CD4-positive, CD25-positive, alpha-beta regulatory T cell (primary cell): ENCODE results near the gene MACROD2. TPM values are rescaled to one million over a fixed set of nuclear protein-coding genes. Genes with fewer than 3 reads are reported as not detected.

Source experiments
- ATAC-seq, 2 donors: fragments of 150-1000 bp; cut with Tn5 transposase; one replicate each; pipeline ENCODE4 v1.10.0; 2021; ENCODE audit warnings: low read depth in 2 of 2, moderate number of reproducible peaks in 2 of 2, moderate library complexity in 1 of 2
- DNase-seq, 3 donors: peaks; one replicate each; pipeline versions ENCODE4 v3.0.0 to v3.0.0-alpha.2; 2012 to 2022; ENCODE audit warnings: mixed read lengths in 1 of 3
- H3K27ac ChIP-seq: one replicate; pipeline ENCODE4 v1.7.0; 2013; ENCODE audit warnings: mild to moderate bottlenecking, low read length; ENCODE audit not compliant: insufficient read depth, poor library complexity, severe bottlenecking
- H3K27me3 ChIP-seq: one replicate; pipeline ENCODE4 v1.7.0; 2013; ENCODE audit warnings: low read length; ENCODE audit not compliant: control insufficient read depth, insufficient read depth
- H3K36me3 ChIP-seq: one replicate; pipeline ENCODE4 v1.7.0; 2013; ENCODE audit warnings: mild to moderate bottlenecking, low read length, moderate library complexity; ENCODE audit not compliant: control insufficient read depth, insufficient read depth
- H3K4me1 ChIP-seq: 2 replicates; pipeline ENCODE4 v1.7.0; 2013; ENCODE audit warnings: mild to moderate bottlenecking, low read length; ENCODE audit not compliant: insufficient read depth, control insufficient read depth, poor library complexity, severe bottlenecking
- H3K4me3 ChIP-seq: one replicate; pipeline ENCODE4 v1.7.0; 2013; ENCODE audit warnings: low read depth, mild to moderate bottlenecking, low read length, moderate library complexity
- H3K9me3 ChIP-seq, 2 experiments: 1 replicate in 1 of 2; 2 replicates in 1 of 2; pipeline ENCODE4 v1.7.0; 2013; ENCODE audit warnings: low read length in 2 of 2, mild to moderate bottlenecking in 1 of 2, moderate library complexity in 1 of 2; ENCODE audit not compliant: control insufficient read depth in 2 of 2
- H3K27ac Mint-ChIP-seq, 3 donors: one replicate each; pipeline ENCODE4 v1.8.0; 2020 to 2022; ENCODE audit warnings: mild to moderate bottlenecking in 3 of 3, mixed read lengths in 3 of 3, moderate library complexity in 2 of 3
- H3K27me3 Mint-ChIP-seq: one replicate; pipeline ENCODE4 v1.8.0; 2022; ENCODE audit warnings: mild to moderate bottlenecking, mixed read lengths
- H3K36me3 Mint-ChIP-seq: one replicate; pipeline ENCODE4 v1.8.0; 2020; ENCODE audit warnings: mixed read lengths
- H3K4me1 Mint-ChIP-seq, 4 donors: one replicate each; pipeline ENCODE4 v1.8.0; 2020 to 2022; ENCODE audit warnings: mixed read lengths in 4 of 4, mild to moderate bottlenecking in 1 of 4
- H3K4me3 Mint-ChIP-seq, 4 donors: one replicate each; pipeline ENCODE4 v1.8.0; 2020 to 2022; ENCODE audit warnings: mild to moderate bottlenecking in 4 of 4, mixed read lengths in 4 of 4, moderate library complexity in 3 of 4
- H3K9me3 Mint-ChIP-seq, 7 donors: one replicate each; pipeline ENCODE4 v1.8.0; 2020 to 2022; ENCODE audit warnings: mixed read lengths in 7 of 7, mild to moderate bottlenecking in 3 of 7, moderate library complexity in 2 of 7
- polyA plus RNA-seq, 4 donors: library from polyadenylated mRNA; unstranded; fragments of 300-500 nt; fragmentation: Illumina TruSeq; gene quantifications; one replicate each; pipeline ENCODE4 v1.2.3, GENCODE V29; 2021
- total RNA-seq: library from RNA; stranded (reverse); gene quantifications from one replicate; pipeline ENCODE4 v1.2.3, GENCODE V29; 2022

MACROD2 gene
- total and polyA plus RNA-seq, 5 donors from 2014 or later: 1.4 TPM; not detected in 4

GRCh38 chr20:15837563-15837962, 1842.2 kb downstream of the MACROD2 start:
- H3K4me3 Mint-ChIP-seq: no peak overlapping the region
- Histone ChIP-seq H3K4me3 (no peak overlapping the region), H3K27me3 (no peaks in the 10 kb centered on the region), H3K4me1 (no peaks in the 10 kb centered on the region), H3K27ac (no peak overlapping the region), H3K36me3 (no peaks in the 10 kb centered on the region), H3K9me3 (no peaks in the 10 kb centered on the region)
- no peak overlapping the region for H3K27ac Mint-ChIP-seq
- no peaks in the 10 kb centered on the region for H3K4me1 Mint-ChIP-seq
- no peaks in the 10 kb centered on the region for H3K27me3 Mint-ChIP-seq
- H3K9me3 Mint-ChIP-seq: peaks cover 0 to 22% (median 6%) of the 10 kb centered on the region in 7 donors
- DNase-seq (no peak), ATAC-seq (no peak)
- no peaks in the 10 kb centered on the region for H3K36me3 Mint-ChIP-seq

GRCh38 chr20:15838466-15838865, 1843.2 kb downstream of the MACROD2 start:
- Mint-ChIP-seq H3K4me1 (no peaks in the 10 kb centered on the region), H3K27me3 (no peaks in the 10 kb centered on the region), H3K27ac (no peak overlapping the region), H3K36me3 (no peaks in the 10 kb centered on the region), H3K9me3 (peaks cover 0 to 23% (median 7%) of the 10 kb centered on the region in 7 donors), H3K4me3 (no peak overlapping the region)
- Histone ChIP-seq H3K9me3 (no peaks in the 10 kb centered on the region), H3K27ac (no peak overlapping the region), H3K27me3 (no peaks in the 10 kb centered on the region), H3K4me3 (no peak overlapping the region), H3K4me1 (no peaks in the 10 kb centered on the region), H3K36me3 (no peaks in the 10 kb centered on the region)
- ATAC-seq (no peak), DNase-seq (no peak)

- H3K9me3 Mint-ChIP-seq: peaks cover 0 to 28% (median 6%) of the 10 kb centered on the region in 7 donors
- Histone ChIP-seq H3K4me3 (no peak overlapping the region), H3K4me1 (no peaks in the 10 kb centered on the region), H3K36me3 (no peaks in the 10 kb centered on the region), H3K27me3 (no peaks in the 10 kb centered on the region), H3K27ac (no peak overlapping the region), H3K9me3 (no peaks in the 10 kb centered on the region)
- ATAC-seq: no peak
- no peaks in the 10 kb centered on the region for H3K4me1 Mint-ChIP-seq
- H3K27me3 Mint-ChIP-seq: no peaks in the 10 kb centered on the region
- H3K4me3 Mint-ChIP-seq: no peak overlapping the region
- H3K27ac Mint-ChIP-seq: no peak overlapping the region
- H3K36me3 Mint-ChIP-seq: no peaks in the 10 kb centered on the region
- DNase-seq: no peak
These were observed 1845.5 kb downstream of the MACROD2 start for GRCh38 chr20:15840636-15841301.

- H3K9me3 ChIP-seq: no peaks in the 10 kb centered on the region
- H3K4me1 ChIP-seq: no peaks in the 10 kb centered on the region
- no peaks in the 10 kb centered on the region for H3K27me3 Mint-ChIP-seq
- no peaks in the 10 kb centered on the region for H3K27me3 ChIP-seq
- no peak overlapping the region for H3K27ac ChIP-seq
- H3K4me1 Mint-ChIP-seq: no peaks in the 10 kb centered on the region
- no peak overlapping the region for H3K27ac Mint-ChIP-seq
- no peak overlapping the region for H3K4me3 ChIP-seq
- ATAC-seq: no peak
- H3K36me3 ChIP-seq: no peaks in the 10 kb centered on the region
- DNase-seq: no peak
- H3K9me3 Mint-ChIP-seq: peaks cover 0 to 24% (median 7%) of the 10 kb centered on the region in 7 donors
- H3K36me3 Mint-ChIP-seq: no peaks in the 10 kb centered on the region
- H3K4me3 Mint-ChIP-seq: no peak overlapping the region
These were observed 1847.6 kb downstream of the MACROD2 start for GRCh38 chr20:15842872-15843271.

- no peak overlapping the region for H3K4me3 ChIP-seq
- no peaks in the 10 kb centered on the region for H3K9me3 ChIP-seq
- H3K4me1 Mint-ChIP-seq: no peaks in the 10 kb centered on the region
- no peaks in the 10 kb centered on the region for H3K36me3 ChIP-seq
- no peak for DNase-seq
- ATAC-seq: no peak
- no peaks in the 10 kb centered on the region for H3K27me3 ChIP-seq
- H3K27ac Mint-ChIP-seq: no peak overlapping the region
- H3K36me3 Mint-ChIP-seq: no peaks in the 10 kb centered on the region
- no peak overlapping the region for H3K4me3 Mint-ChIP-seq
- H3K4me1 ChIP-seq: no peaks in the 10 kb centered on the region
- H3K27me3 Mint-ChIP-seq: no peaks in the 10 kb centered on the region
- no peak overlapping the region for H3K27ac ChIP-seq
- H3K9me3 Mint-ChIP-seq: peaks cover 0 to 24% (median 7%) of the 10 kb centered on the region in 7 donors
These were observed 1848.5 kb downstream of the MACROD2 start for GRCh38 chr20:15843777-15844176.

- Histone ChIP-seq H3K36me3 (no peaks in the 10 kb centered on the region), H3K4me1 (no peaks in the 10 kb centered on the region), H3K27ac (no peak overlapping the region), H3K27me3 (no peaks in the 10 kb centered on the region), H3K9me3 (peaks cover 0 to 2% of the 10 kb centered on the region in 2 experiments), H3K4me3 (no peak overlapping the region)
- ATAC-seq (no peak), DNase-seq (no peak)
- Mint-ChIP-seq H3K4me3 (no peak overlapping the region), H3K9me3 (peaks cover 0 to 17% (median 10%) of the 10 kb centered on the region in 7 donors), H3K27ac (no peak overlapping the region), H3K27me3 (no peaks in the 10 kb centered on the region), H3K36me3 (no peaks in the 10 kb centered on the region), H3K4me1 (no peaks in the 10 kb centered on the region)
These were observed 1852.0 kb downstream of the MACROD2 start for GRCh38 chr20:15847196-15847784.

GRCh38 chr20:15848126-15848525, 1852.8 kb downstream of the MACROD2 start:
- no peaks in the 10 kb centered on the region for H3K36me3 ChIP-seq
- DNase-seq (no peak), ATAC-seq (no peak)
- Mint-ChIP-seq H3K36me3 (no peaks in the 10 kb centered on the region), H3K4me3 (no peak overlapping the region), H3K27me3 (no peaks in the 10 kb centered on the region), H3K4me1 (no peaks in the 10 kb centered on the region), H3K27ac (no peak overlapping the region), H3K9me3 (peaks cover 0 to 16% (median 10%) of the 10 kb centered on the region in 7 donors)
- no peaks in the 10 kb centered on the region for H3K27me3 ChIP-seq
- H3K27ac ChIP-seq: no peak overlapping the region
- H3K9me3 ChIP-seq: peaks cover 0 to 2% of the 10 kb centered on the region in 2 experiments
- H3K4me3 ChIP-seq: no peak overlapping the region
- no peaks in the 10 kb centered on the region for H3K4me1 ChIP-seq
